NCI-H1105 treated with DMSO at 0.1 percent for 48 hours (cell line): ENCODE results near the gene SPTLC2.
A peak's percentile ranks its signal among the peaks of the same experiment; 100 is the strongest.

Experiments
- DNase-seq: peaks from one replicate; lab custom pipeline; 2025; lab: John Stamatoyannopoulos, UW

Gene SPTLC2

GRCh38 chr14:77467801-77468200 is 148.6 kb downstream of the SPTLC2 start:
- DNase-seq, result no peak

- peak; percentile 34 for DNase-seq
Observed at GRCh38 chr14:77459072-77459723, 157.2 kb downstream of the SPTLC2 start.

GRCh38 chr14:77458249-77458950 is 158.0 kb downstream of the SPTLC2 start:
- peak; percentile 34 for DNase-seq

- DNase-seq, result peak; percentile 99
Observed at GRCh38 chr14:77457522-77458248, 158.8 kb downstream of the SPTLC2 start, which contains the start of the genes AHSA1 and VIPAS39. TSS of gene AHSA1 (plus strand) at chr14:77458093. CDS start at chr14:77458190, 97 bp downstream. TSS of gene VIPAS39 (minus strand) at chr14:77457601. CDS start at chr14:77454102, 3,499 bp downstream.

GRCh38 chr14:77457115-77457521 is 159.3 kb downstream of the SPTLC2 start:
- peak; percentile 36 for DNase-seq
